HepG2 (cell line): ENCODE measurements around the gene IKZF2.

Experiments
- EP300 ChIP-seq, 3 experiments: sonication (generic) in 1 of 3; formaldehyde crosslinking in 1 of 3; IDR thresholded peaks; 2 replicates each; pipeline versions ENCODE4 v1.5.1 to v1.6.1; 2011 to 2020; ENCODE audit warnings: low read depth in 2 of 3, low read length in 2 of 3, borderline replicate concordance in 1 of 3, improper control_type of control experiment in 1 of 3, mild to moderate bottlenecking in 1 of 3, missing genetic modification reagents in 1 of 3, moderate library complexity in 1 of 3
- GABPA ChIP-seq, 2 experiments: IDR thresholded peaks; 2 replicates each; pipeline ENCODE4 v1.6.1; 2011 to 2016; ENCODE audit warnings: low read depth in 2 of 2, low read length in 1 of 2, missing biosample characterization in 1 of 2, missing genetic modification characterization in 1 of 2
- GPN1 ChIP-seq: sonication (generic); formaldehyde crosslinking; IDR thresholded peaks from 2 replicates; pipeline ENCODE4 v1.5.1; 2020; ENCODE audit warnings: missing genetic modification reagents, borderline replicate concordance
- MYNN ChIP-seq: sonication (generic); formaldehyde crosslinking; IDR thresholded peaks from 2 replicates; pipeline ENCODE4 v1.4.0; 2020; ENCODE audit warnings: mild to moderate bottlenecking, low read depth, missing genetic modification reagents
- NFIC ChIP-seq: IDR thresholded peaks from 2 replicates; pipeline ENCODE4 v1.6.1; 2012; ENCODE audit warnings: mild to moderate bottlenecking, low read length, inconsistent platforms
- NR1H2 ChIP-seq: sonication (generic); formaldehyde crosslinking; IDR thresholded peaks from 2 replicates; pipeline ENCODE4 v1.8.1; 2022; ENCODE audit warnings: low read depth, missing genetic modification reagents, borderline replicate concordance
- POLR2A ChIP-seq, 2 experiments: IDR thresholded peaks; 2 replicates each; pipeline ENCODE4 v1.6.1; 2011; ENCODE audit warnings: low read depth in 2 of 2, low read length in 2 of 2, mild to moderate bottlenecking in 1 of 2, moderate library complexity in 1 of 2; ENCODE audit not compliant: insufficient read depth in 1 of 2
- ZFP37 ChIP-seq: sonication (generic); formaldehyde crosslinking; IDR thresholded peaks from 2 replicates; pipeline ENCODE4 v1.4.0; 2020; ENCODE audit warnings: missing genetic modification reagents, borderline replicate concordance
- ZKSCAN8 ChIP-seq: IDR thresholded peaks from 2 replicates; pipeline ENCODE4 v1.6.1; 2016; ENCODE audit warnings: borderline replicate concordance, missing genetic modification reagents, missing compliant biosample characterization
- ZNF558 ChIP-seq: sonication (generic); formaldehyde crosslinking; IDR thresholded peaks from 2 replicates; pipeline ENCODE4 v1.9.0; 2022; ENCODE audit warnings: mild to moderate bottlenecking, missing genetic modification reagents, borderline replicate concordance
- TF ChIP-seq, protein P1 (sequence below): sonication (generic); formaldehyde crosslinking; IDR thresholded peaks from 2 replicates; pipeline ENCODE4 v1.5.0; 2020; ENCODE audit warnings: mild to moderate bottlenecking, missing genetic modification reagents, borderline replicate concordance

DNA sequence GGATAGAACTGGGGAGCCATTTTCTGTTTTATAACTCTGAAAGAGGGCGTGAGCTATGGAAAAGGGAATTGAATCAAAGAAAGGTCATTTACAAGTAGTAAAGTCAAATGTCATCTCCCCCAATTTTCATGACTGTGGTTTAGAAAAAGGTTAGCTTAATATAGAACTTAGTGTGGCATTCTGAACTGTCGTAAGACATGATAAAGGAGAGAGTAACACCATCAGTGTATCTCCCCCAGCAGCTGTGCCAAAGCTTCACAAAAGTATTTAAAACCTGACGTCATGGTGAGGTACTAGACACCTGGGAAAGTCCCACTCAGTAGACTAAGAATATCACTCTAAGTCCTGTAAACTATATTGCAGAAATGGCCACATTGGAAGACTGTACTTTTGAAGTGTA lies 5.8 kb upstream of the IKZF2 start:
- TF ChIP-seq MYNN (CRISPR knock-in tag), result no peak
- TF ChIP-seq ZNF558 (CRISPR knock-in tag), result no peak
- TF ChIP-seq, protein P1, sequence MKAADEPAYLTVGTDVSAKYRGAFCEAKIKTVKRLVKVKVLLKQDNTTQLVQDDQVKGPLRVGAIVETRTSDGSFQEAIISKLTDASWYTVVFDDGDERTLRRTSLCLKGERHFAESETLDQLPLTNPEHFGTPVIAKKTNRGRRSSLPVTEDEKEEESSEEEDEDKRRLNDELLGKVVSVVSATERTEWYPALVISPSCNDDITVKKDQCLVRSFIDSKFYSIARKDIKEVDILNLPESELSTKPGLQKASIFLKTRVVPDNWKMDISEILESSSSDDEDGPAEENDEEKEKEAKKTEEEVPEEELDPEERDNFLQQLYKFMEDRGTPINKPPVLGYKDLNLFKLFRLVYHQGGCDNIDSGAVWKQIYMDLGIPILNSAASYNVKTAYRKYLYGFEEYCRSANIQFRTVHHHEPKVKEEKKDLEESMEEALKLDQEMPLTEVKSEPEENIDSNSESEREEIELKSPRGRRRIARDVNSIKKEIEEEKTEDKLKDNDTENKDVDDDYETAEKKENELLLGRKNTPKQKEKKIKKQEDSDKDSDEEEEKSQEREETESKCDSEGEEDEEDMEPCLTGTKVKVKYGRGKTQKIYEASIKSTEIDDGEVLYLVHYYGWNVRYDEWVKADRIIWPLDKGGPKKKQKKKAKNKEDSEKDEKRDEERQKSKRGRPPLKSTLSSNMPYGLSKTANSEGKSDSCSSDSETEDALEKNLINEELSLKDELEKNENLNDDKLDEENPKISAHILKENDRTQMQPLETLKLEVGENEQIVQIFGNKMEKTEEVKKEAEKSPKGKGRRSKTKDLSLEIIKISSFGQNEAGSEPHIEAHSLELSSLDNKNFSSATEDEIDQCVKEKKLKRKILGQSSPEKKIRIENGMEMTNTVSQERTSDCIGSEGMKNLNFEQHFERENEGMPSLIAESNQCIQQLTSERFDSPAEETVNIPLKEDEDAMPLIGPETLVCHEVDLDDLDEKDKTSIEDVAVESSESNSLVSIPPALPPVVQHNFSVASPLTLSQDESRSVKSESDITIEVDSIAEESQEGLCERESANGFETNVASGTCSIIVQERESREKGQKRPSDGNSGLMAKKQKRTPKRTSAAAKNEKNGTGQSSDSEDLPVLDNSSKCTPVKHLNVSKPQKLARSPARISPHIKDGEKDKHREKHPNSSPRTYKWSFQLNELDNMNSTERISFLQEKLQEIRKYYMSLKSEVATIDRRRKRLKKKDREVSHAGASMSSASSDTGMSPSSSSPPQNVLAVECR (CRISPR knock-in tag), result no peak
- no peak for TF ChIP-seq GPN1 (CRISPR knock-in tag)
- no peak for TF ChIP-seq ZFP37
- TF ChIP-seq ZKSCAN8 (CRISPR knock-in tag), result no peak
- no peak for TF ChIP-seq NFIC
- TF ChIP-seq NR1H2, result no peak
- TF ChIP-seq POLR2A (IDR thresholded peaks at IDR 0.05; ENCODE audit: insufficient read depth in 1 of 2, low read depth in 2 of 2, low read length in 2 of 2), result no peak
- TF ChIP-seq GABPA (IDR thresholded peaks at IDR 0.05; ENCODE audit: low read depth, low read length), result no peak
- no peak for TF ChIP-seq GABPA (CRISPR knock-in tag; IDR thresholded peaks at IDR 0.05; ENCODE audit: low read depth)
- TF ChIP-seq EP300 (IDR thresholded peaks at IDR 0.05; ENCODE audit: low read depth in 2 of 2, low read length in 2 of 2), result no peak
- TF ChIP-seq EP300 (CRISPR knock-in tag; IDR thresholded peaks at IDR 0.05; ENCODE audit: borderline replicate concordance), result no peak
